Measurements from ENCODE around the gene FAR2. TPM values are rescaled to one million over a fixed set of nuclear protein-coding genes. Genes with fewer than 3 reads are reported as not detected.
"Not testable (repeated sequence)": the region's sequence is repeated elsewhere in the genome, so short reads cannot be mapped to it uniquely, and the experiment has no call there.

FAR2 gene
- total RNA-seq, 1 donor from 2014 or later = 30.7 TPM

- peak; percentile 20 for DNase-seq
Measured at GRCh38 chr12:29152981-29153630, 4.0 kb downstream of the FAR2 start.

- no peak for DNase-seq
Measured at GRCh38 chr12:29155079-29155478, 6.0 kb downstream of the FAR2 start.

- no peak for DNase-seq
Measured at GRCh38 chr12:29157486-29157946, 8.4 kb downstream of the FAR2 start.

GRCh38 chr12:29158115-29158763, 9.2 kb downstream of the FAR2 start:
- DNase-seq = no peak

GRCh38 chr12:29159661-29160060, 10.6 kb downstream of the FAR2 start:
- no peak for DNase-seq

GRCh38 chr12:29160230-29160629, 11.2 kb downstream of the FAR2 start:
- no peak for DNase-seq

GRCh38 chr12:29163146-29163545, 14.1 kb downstream of the FAR2 start:
- DNase-seq = no peak

- DNase-seq = peak; percentile 37
Measured at GRCh38 chr12:29164477-29165393, 15.7 kb downstream of the FAR2 start.

GRCh38 chr12:29167445-29167844, 18.4 kb downstream of the FAR2 start:
- no peak for DNase-seq

GRCh38 chr12:29167988-29168387, 18.9 kb downstream of the FAR2 start:
- no peak for DNase-seq

- DNase-seq = not testable (repeated sequence)
Measured at GRCh38 chr12:29169978-29170377, 20.9 kb downstream of the FAR2 start.

- DNase-seq = not testable (repeated sequence)
Measured at GRCh38 chr12:29170478-29171084, 21.5 kb downstream of the FAR2 start.

- DNase-seq = no peak
Measured at GRCh38 chr12:29171421-29172258, 22.6 kb downstream of the FAR2 start.

- DNase-seq = no peak
Measured at GRCh38 chr12:29176941-29177340, 27.9 kb downstream of the FAR2 start.

- DNase-seq = not testable (repeated sequence)
Measured at GRCh38 chr12:29182247-29182646, 33.2 kb downstream of the FAR2 start.

GRCh38 chr12:29187756-29188155, 38.7 kb downstream of the FAR2 start:
- DNase-seq = no peak

- DNase-seq = no peak
Measured at GRCh38 chr12:29191267-29191850, 42.3 kb downstream of the FAR2 start.

GRCh38 chr12:29198901-29199300, 49.8 kb downstream of the FAR2 start:
- DNase-seq = no peak

- no peak for DNase-seq
Measured at GRCh38 chr12:29200586-29200985, 51.5 kb downstream of the FAR2 start.

- no peak for DNase-seq
Measured at GRCh38 chr12:29201296-29201695, 52.2 kb downstream of the FAR2 start.

GRCh38 chr12:29201746-29202145, 52.7 kb downstream of the FAR2 start:
- DNase-seq = no peak
